GM08714 (cell line): ENCODE data around the gene BANF2.
"Not testable (repeated sequence)": the region's sequence is repeated elsewhere in the genome, so short reads cannot be mapped to it uniquely, and the experiment has no call there.

Source experiments
- H3K4me3 ChIP-seq: fragments of 200-500 bp; sonication (Bioruptor generic); 2 replicates; pipeline ENCODE4 v1.5.1; 2014; ENCODE audit warnings: mild to moderate bottlenecking, low read length, inconsistent platforms
- ZNF274 ChIP-seq: IDR thresholded peaks from 2 replicates; pipeline ENCODE4 v1.6.1; 2012; ENCODE audit warnings: mild to moderate bottlenecking, low read depth, low read length

BANF2 gene

GRCh38 chr20:17699931-17700351 is at the start of gene BANF2:
Gene BANF2 (plus strand): TSS chr20:17699966. CDS start chr20:17725026, 25,060 bp downstream.
- no peak for TF ChIP-seq ZNF274
- H3K4me3 ChIP-seq = no peak within 1 kb of the TSS

DNA sequence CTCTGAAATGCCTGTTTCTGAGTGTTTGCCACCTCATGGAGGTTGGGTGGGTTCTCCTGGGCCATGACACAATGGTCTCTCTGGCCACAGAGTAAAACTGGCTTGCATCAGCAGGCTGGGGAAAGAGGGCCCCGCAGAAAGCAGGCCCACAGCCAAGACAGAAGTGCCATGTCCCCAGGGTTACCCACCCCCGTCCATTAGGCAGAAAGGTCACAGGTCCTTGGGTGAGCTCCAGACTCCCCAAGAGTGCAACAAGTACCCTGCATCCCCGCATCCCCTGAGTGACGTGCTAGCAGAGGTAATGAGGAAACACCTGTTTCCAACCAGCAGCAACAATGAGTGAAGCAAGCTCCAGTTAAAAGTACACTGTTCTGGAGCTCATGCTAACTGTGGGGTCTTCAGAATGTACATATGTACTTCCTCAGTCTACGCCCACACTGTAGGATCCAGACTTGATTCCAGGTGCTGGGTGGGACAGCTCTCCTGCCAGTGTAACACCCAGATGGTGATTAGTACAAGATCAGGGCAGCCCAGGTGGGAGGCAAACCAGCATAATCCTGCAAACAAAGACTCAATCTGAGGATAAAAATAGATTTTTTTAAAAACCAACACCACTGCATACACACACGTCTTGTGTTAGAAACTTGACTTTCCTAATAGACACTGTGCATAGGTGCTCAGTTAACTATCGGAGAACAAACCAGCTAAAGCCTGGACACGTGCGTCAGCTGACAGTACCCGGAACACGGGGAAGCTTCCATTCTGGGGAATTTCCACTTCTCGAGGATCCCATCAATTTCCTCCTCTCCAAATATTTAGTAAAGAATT is 49.3 kb upstream of the BANF2 start:
- H3K4me3 ChIP-seq = no peak overlapping the region
- no peak for TF ChIP-seq ZNF274

- H3K4me3 ChIP-seq = no peak overlapping the region
- TF ChIP-seq ZNF274 = no peak
These were observed 48.5 kb upstream of the BANF2 start for GRCh38 chr20:17651129-17651759.

- no peak overlapping the region for H3K4me3 ChIP-seq
- TF ChIP-seq ZNF274 = no peak
These were observed 47.9 kb upstream of the BANF2 start for GRCh38 chr20:17651760-17652388.

DNA sequence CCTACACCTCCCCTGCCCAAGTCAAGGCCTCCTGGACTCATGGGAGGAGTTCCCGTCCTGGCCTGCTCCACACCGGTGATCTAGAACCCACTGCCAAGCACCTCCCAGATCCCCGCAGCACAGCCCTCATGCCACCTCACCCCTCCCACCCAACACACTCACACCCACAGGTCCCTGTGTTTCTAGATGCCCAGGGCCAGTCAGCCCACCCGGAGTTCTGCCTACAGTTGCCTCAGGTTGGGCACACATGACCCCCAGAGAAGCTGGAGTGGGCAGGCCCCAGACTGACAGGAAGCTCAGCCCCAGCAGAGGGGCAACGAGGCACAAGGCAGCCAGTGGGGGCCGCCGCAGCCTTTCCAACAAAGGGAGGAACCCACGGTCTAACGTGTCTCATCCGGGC is 47.4 kb upstream of the BANF2 start:
- H3K4me3 ChIP-seq = no peak overlapping the region
- no peak for TF ChIP-seq ZNF274

DNA sequence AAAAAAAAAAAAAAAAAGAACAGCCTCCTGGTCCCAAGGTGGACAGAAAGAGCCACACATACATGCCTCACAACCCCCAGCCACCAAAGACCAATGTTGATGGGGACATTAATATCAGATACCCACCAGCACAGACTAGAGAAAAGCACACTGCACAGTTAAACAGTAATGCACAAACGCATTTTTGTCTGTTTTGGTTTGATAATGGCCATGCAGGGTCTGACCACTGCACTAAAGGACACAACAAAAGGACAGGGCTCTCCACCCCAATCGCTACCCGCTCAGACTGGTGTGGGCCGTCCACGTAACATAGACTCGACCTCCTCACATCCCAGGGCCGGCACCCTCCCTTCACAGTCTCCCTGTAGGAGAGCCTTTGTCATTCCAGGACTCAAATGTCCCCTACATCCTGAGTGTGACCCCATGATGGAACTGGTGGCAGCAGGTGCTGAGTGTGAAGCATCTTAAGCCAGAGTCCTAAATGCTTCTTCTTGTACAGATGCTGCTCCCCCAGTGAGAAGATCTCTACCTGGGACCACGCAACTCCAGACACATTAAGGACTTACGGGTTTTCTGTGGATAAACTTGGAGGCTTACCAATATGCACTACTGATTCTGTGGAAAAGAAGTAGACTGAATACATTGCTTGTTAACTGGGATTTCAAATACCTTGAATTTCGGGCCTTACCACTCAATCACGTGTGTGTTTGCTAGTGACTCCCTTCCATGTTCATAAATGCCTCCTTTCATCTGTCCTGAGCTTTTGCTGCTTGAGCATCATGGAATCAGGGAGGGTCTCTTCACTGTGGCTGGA is 45.7 kb upstream of the BANF2 start:
- no peak overlapping the region for H3K4me3 ChIP-seq
- no peak for TF ChIP-seq ZNF274

DNA sequence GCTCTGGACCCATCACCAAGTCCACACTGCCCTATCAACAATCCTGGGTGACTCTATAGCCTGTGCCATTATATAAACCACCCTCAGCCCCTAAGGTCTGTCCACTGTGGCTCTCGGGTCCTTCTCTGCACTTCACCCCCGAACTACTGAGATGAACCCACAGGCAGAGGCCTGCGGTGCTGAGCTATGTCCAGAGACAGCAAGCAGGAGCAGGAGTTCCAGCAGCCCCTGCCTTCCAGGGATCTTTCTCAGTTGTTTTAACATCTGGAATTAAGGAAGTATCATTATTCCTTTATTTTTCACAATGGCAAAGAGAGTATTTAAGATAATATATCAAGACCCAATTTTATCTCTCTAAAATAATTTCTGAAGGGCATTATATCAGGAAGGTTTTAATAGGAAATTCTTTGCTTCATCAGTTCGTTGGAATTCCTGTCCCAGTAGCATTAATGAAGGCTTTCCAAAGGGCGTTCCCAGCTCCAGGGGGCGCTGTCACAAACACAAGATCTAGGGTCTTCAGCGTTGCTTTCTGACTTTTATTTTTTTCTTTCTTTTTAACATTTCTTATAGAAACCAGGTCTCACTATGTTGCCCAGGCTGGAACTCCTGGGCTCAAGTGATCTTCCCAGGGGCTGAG is 45.0 kb upstream of the BANF2 start:
- no peak for TF ChIP-seq ZNF274

GRCh38 chr20:17655286-17655651 is 44.5 kb upstream of the BANF2 start:
- H3K4me3 ChIP-seq = no peak overlapping the region
- TF ChIP-seq ZNF274 = no peak

More for the DNA sequence above, 45.0 kb upstream of the BANF2 start:
- no peak overlapping the region for H3K4me3 ChIP-seq

- no peak for TF ChIP-seq ZNF274
- H3K4me3 ChIP-seq = no peak overlapping the region
These were observed 43.8 kb upstream of the BANF2 start for GRCh38 chr20:17655865-17656479.

GRCh38 chr20:17657079-17657825 is 42.5 kb upstream of the BANF2 start:
- TF ChIP-seq ZNF274 = no peak

DNA sequence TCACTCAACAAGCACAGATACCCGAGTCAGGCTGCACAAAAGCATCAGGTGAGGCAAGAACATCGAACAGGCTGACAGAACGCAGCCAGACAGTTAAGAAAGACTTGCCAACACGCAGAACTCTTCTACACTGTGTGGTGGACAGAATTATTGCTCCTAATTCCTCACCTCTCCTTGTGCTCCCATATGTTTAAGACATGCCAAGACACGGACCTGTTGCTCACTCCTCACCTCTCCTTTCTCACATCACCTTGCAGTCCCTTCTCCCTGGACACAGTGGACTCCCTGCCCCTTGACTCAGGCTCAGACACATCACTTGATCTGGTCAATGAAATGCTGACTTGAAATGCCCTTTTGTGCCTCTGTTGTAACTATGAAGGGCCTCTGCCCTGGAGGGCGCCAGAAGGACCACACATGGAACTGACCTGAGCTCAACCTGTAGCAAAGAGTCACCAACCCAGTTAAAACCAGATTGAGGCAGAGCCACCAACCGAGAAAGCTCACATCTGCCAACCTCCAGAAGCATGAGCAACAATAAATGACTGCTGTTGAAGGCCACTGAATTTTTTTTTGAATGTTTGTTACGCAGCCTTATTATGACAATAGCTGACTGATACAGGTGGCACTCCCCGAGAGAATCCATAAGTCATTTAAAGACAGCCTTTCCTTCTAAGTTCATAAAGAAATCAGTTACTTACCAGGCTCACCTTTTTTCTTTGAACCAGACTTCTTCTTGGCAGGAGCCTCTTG is 41.7 kb upstream of the BANF2 start:
- no peak overlapping the region for H3K4me3 ChIP-seq
- no peak for TF ChIP-seq ZNF274

More at GRCh38 chr20:17657079-17657825, 42.5 kb upstream of the BANF2 start:
- no peak overlapping the region for H3K4me3 ChIP-seq

DNA sequence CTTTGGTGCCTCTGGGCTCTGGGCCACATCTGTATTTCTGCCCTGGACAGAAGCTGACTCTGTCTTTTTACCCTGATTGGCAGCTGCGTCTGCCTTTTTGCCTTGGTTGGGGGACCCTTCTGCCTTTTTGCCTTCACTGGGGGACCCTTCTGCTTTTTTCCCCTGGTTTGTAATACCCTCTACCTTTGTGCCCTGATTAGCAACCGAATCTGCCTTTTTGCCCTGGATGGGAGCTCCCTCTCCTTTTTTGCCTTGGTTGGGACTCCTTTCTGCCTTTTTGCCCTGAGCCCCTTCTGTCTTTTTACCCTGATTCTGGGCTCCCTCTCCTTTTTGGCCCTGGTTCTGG is 41.1 kb upstream of the BANF2 start:
- no peak for TF ChIP-seq ZNF274
- H3K4me3 ChIP-seq = no peak overlapping the region

- not testable (repeated sequence) for H3K4me3 ChIP-seq
These were observed 40.4 kb upstream of the BANF2 start for GRCh38 chr20:17659344-17659743.
